Lower lobe of right lung (tissue), 2 donors: ENCODE measurements around the gene RFTN1. TPM values are rescaled to one million over a fixed set of nuclear protein-coding genes. Genes with fewer than 3 reads are reported as not detected.

Experiments used
- ATAC-seq, 2 donors: fragments of 200-7000 bp; cut with Tn5 transposase; one replicate each; pipeline ENCODE4 v1.9.1; 2020 to 2022; ENCODE audit warnings: mild to moderate bottlenecking in 2 of 2, moderate library complexity in 2 of 2
- DNase-seq: peaks from one replicate; pipeline ENCODE4 v3.0.0-alpha.2; 2020
- H3K27ac ChIP-seq: fragments of 200-600 bp; one replicate; pipeline ENCODE4 v1.8.0; 2022
- H3K27me3 ChIP-seq: fragments of 200-600 bp; one replicate; pipeline ENCODE4 v1.8.0; 2022; ENCODE audit warnings: low read depth
- H3K36me3 ChIP-seq: fragments of 200-600 bp; one replicate; pipeline ENCODE4 v1.8.0; 2022; ENCODE audit warnings: mild to moderate bottlenecking
- H3K4me1 ChIP-seq: fragments of 200-600 bp; one replicate; pipeline ENCODE4 v1.8.0; 2022
- H3K4me3 ChIP-seq: fragments of 200-600 bp; one replicate; pipeline ENCODE4 v1.8.0; 2022; ENCODE audit warnings: mild to moderate bottlenecking
- H3K9me3 ChIP-seq: fragments of 200-600 bp; one replicate; pipeline ENCODE4 v1.8.0; 2022
- CTCF ChIP-seq: fragments of 200-600 bp; IDR thresholded peaks from one replicate; pipeline ENCODE4 v1.8.0; 2022; ENCODE audit warnings: antibody characterized with exemption, mild to moderate bottlenecking
- intact Hi-C: fragments of 100-400 bp; cut with DNase I; formaldehyde crosslinking; loops from one replicate; pipeline ENCODE4 v1.11.0; 2022
- total RNA-seq: library from RNA; stranded (reverse); fragmentation: NEBNext Ultra II Directional; extraction: Animal tissue kit (Norgen Biotek cat#: 25700); gene quantifications from one replicate; pipeline ENCODE4 v1.2.1, GENCODE V29; 2021
- donor health status: DM: no; HTN: yes; CAD: no; lungs with severe emphysema.

The RFTN1 gene
- total RNA-seq, 1 donor from 2014 or later = 58.2 TPM

GRCh38 chr3:16512435-16513140 lies 911 bp downstream of the RFTN1 start:
- intact Hi-C loops = no loop called here
- ATAC-seq = peak; percentile 73 to 74
- H3K36me3 ChIP-seq = no peaks in the 10 kb centered on the region

GRCh38 chr3:16511681-16512434 lies 1.6 kb downstream of the RFTN1 start:
- peak; percentile 43 to 52 for ATAC-seq
- peaks cover 67% of the 10 kb centered on the region for H3K4me1 ChIP-seq
- intact Hi-C loops = no loop called here

More at GRCh38 chr3:16512435-16513140, 911 bp downstream of the RFTN1 start:
- peak overlapping the region; percentile 88 for H3K27ac ChIP-seq
- TF ChIP-seq CTCF = no peak
- DNase-seq = peak; percentile 63
- H3K27me3 ChIP-seq = no peaks in the 10 kb centered on the region
- H3K4me3 ChIP-seq = peak overlapping the region; percentile 95
- peaks cover 72% of the 10 kb centered on the region for H3K4me1 ChIP-seq
- no peaks in the 10 kb centered on the region for H3K9me3 ChIP-seq

GRCh38 chr3:16510620-16511319 lies 2.7 kb downstream of the RFTN1 start:
- H3K27ac ChIP-seq = peak overlapping the region; percentile 88
- no peaks in the 10 kb centered on the region for H3K9me3 ChIP-seq
- ATAC-seq (no peak), DNase-seq (no peak)
- TF ChIP-seq CTCF = no peak
- no peaks in the 10 kb centered on the region for H3K36me3 ChIP-seq
- peak overlapping the region; percentile 95 for H3K4me3 ChIP-seq
- intact Hi-C loops = no loop called here
- peaks cover 62% of the 10 kb centered on the region for H3K4me1 ChIP-seq
- H3K27me3 ChIP-seq = no peaks in the 10 kb centered on the region

More at GRCh38 chr3:16511681-16512434, 1.6 kb downstream of the RFTN1 start:
- Histone ChIP-seq H3K27me3 (no peaks in the 10 kb centered on the region), H3K9me3 (no peaks in the 10 kb centered on the region), H3K36me3 (no peaks in the 10 kb centered on the region), H3K4me3 (peak overlapping the region; percentile 95), H3K27ac (peak overlapping the region; percentile 88)
- no peak for TF ChIP-seq CTCF
- DNase-seq = peak; percentile 60

GRCh38 chr3:16509721-16510619 lies 3.5 kb downstream of the RFTN1 start:
- DNase-seq = no peak
- no peak for ATAC-seq
- intact Hi-C loops = no loop called here
- H3K27me3 ChIP-seq = no peaks in the 10 kb centered on the region
- no peaks in the 10 kb centered on the region for H3K9me3 ChIP-seq
- H3K4me1 ChIP-seq = peaks cover 65% of the 10 kb centered on the region
- H3K4me3 ChIP-seq = peak overlapping the region; percentile 95
- H3K36me3 ChIP-seq = peaks cover 6% of the 10 kb centered on the region
- peak overlapping the region; percentile 88 for H3K27ac ChIP-seq
- TF ChIP-seq CTCF = no peak

GRCh38 chr3:16508591-16508995 lies 4.9 kb downstream of the RFTN1 start:
- TF ChIP-seq CTCF = no peak
- intact Hi-C loops = no loop called here
- H3K27me3 ChIP-seq = no peaks in the 10 kb centered on the region
- no peak overlapping the region for H3K4me3 ChIP-seq
- no peak overlapping the region for H3K27ac ChIP-seq
- peaks cover 60% of the 10 kb centered on the region for H3K4me1 ChIP-seq
- ATAC-seq (no peak), DNase-seq (no peak)
- H3K36me3 ChIP-seq = peaks cover 8% of the 10 kb centered on the region
- H3K9me3 ChIP-seq = no peaks in the 10 kb centered on the region
